ENCODE results near the gene SMTN. TPM values are rescaled to one million over a fixed set of nuclear protein-coding genes. Genes with fewer than 3 reads are reported as not detected.

SMTN gene
- total and polyA plus RNA-seq, 2 donors (not counting 3 experiments of a cell fraction or from before 2014, with no cell fraction given): 59.0 to 197 TPM

- DNase-seq (ENCODE audit: low read depth, low spot score) (no peak), FAIRE-seq (no peak)
- Histone ChIP-seq H3K4me3 (replicated peaks in 1 of 3; ENCODE audit: insufficient read depth in 1 of 3, low read depth in 1 of 3, low read length in 3 of 3) (no peak overlapping the region), H3K27ac (ENCODE audit: insufficient read depth, low read depth, low read length) (no peak overlapping the region), H3K9me1 (replicated peaks; ENCODE audit: control insufficient read depth, extremely low read depth, insufficient read depth, low read length) (no peaks in the 10 kb centered on the region), H3K4me1 (ENCODE audit: control insufficient read depth, extremely low read depth, insufficient read depth, low read length) (peaks cover 7% of the 10 kb centered on the region), H3K36me3 (ENCODE audit: control insufficient read depth in 2 of 2, extremely low read depth in 1 of 2, insufficient read depth in 2 of 2, low read length in 2 of 2) (no peaks in the 10 kb centered on the region), H3K9ac (replicated peaks; ENCODE audit: extremely low read depth, insufficient read depth, low read length) (no peak overlapping the region), H3K27me3 (ENCODE audit: control insufficient read depth in 2 of 2, insufficient read depth in 2 of 2, low read length in 2 of 2) (no peaks in the 10 kb centered on the region), H2AFZ (ENCODE audit: low read depth, low read length) (peak overlapping the region; percentile 28), H3K9me3 (replicated peaks; ENCODE audit: control insufficient read depth, insufficient read depth, low read length) (no peaks in the 10 kb centered on the region), H4K20me1 (replicated peaks; ENCODE audit: control insufficient read depth, extremely low read depth, insufficient read depth, low read length) (no peaks in the 10 kb centered on the region), H3K79me2 (ENCODE audit: control insufficient read depth, insufficient read depth, low read length) (no peaks in the 10 kb centered on the region), H3K4me2 (ENCODE audit: insufficient read depth, low read length) (no peak overlapping the region)
- dilution Hi-C loops (cut with MboI; ENCODE audit: extremely low pct_ligation_motif_present, low sequenced_read_pairs) (no loop called here), intact Hi-C loops (cut with micrococcal nuclease) (no loop called here)
- ChIA-PET CTCF (interaction anchor here (1.0 to 1.6 kb wide), 3 partner anchors 9 to 30 kb away, joined by 3 to 7 read pairs (median 3); no protein-coding TSS in a partner anchor), POLR2A (interaction anchor here (0.7 kb wide), 1 partner anchor 11 kb away, joined by 3 read pairs; no protein-coding TSS in a partner anchor)
- TSS peak; percentile 87 for BruUV-seq (replicated peaks)
- TF ChIP-seq MYC (IDR thresholded peaks at IDR 0.05; ENCODE audit: low read depth, low read length) (no peak), JUN (IDR thresholded peaks at IDR 0.05; ENCODE audit: borderline replicate concordance, insufficient read depth, insufficient read length, low read depth) (no peak), POLR2A (IDR thresholded peaks at IDR 0.05; ENCODE audit: low read depth, low read length) (no peak), CTCF (IDR thresholded peaks at IDR 0.05; ENCODE audit: extremely low read depth in 1 of 2, insufficient read depth in 1 of 2, low read depth in 1 of 2, low read length in 2 of 2) (no peak), EZH2 (IDR thresholded peaks at IDR 0.05; ENCODE audit: borderline replicate concordance, low read depth, low read length, severe bottlenecking) (no peak), POLR2AphosphoS5 (IDR thresholded peaks at IDR 0.05; ENCODE audit: insufficient read depth, low read depth, low read length) (no peak), FOS (IDR thresholded peaks at IDR 0.05; ENCODE audit: borderline replicate concordance, insufficient read depth, low read length) (no peak), GATA2 (IDR thresholded peaks at IDR 0.05; ENCODE audit: insufficient read depth, insufficient read length, low read depth, low read length) (no peak)
- TF ChIP-seq, protein P1, sequence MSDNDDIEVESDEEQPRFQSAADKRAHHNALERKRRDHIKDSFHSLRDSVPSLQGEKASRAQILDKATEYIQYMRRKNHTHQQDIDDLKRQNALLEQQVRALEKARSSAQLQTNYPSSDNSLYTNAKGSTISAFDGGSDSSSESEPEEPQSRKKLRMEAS (IDR thresholded peaks at IDR 0.05; ENCODE audit: insufficient read depth, insufficient read length): no peak
These were observed 25.9 kb upstream of the SMTN start for GRCh38 chr22:31055117-31055634.
